PC-9 (cell line): ENCODE results near the gene ZNF440. TPM values are rescaled to one million over a fixed set of nuclear protein-coding genes. Genes with fewer than 3 reads are reported as not detected.

Source experiments
- BruUV-seq: library from RNA; stranded (reverse); fragments of 400-500 nt; replicated peaks from 2 replicates; lab custom pipeline; 2021; lab: Mats Ljungman, UMichigan
- CTCF ChIA-PET: fragments of 300-600 bp; sonication (Branson Sonifier 250); formaldehyde crosslinking; loops from one replicate; lab custom pipeline; 2022; ENCODE audit warnings: antibody characterized with exemption; lab: Charles Lee
- POLR2A ChIA-PET: fragments of 300-600 bp; sonication (Branson Sonifier 250); formaldehyde crosslinking; loops from one replicate; lab custom pipeline; 2022; ENCODE audit warnings: antibody characterized with exemption; ENCODE audit not compliant: unreplicated experiment; lab: Charles Lee
- DNase-seq, 2 experiments: peaks; one replicate each; pipeline versions ENCODE4 v3.0.0 to v3.0.0-alpha.2; 2015 to 2022; ENCODE audit warnings: mixed read lengths in 1 of 2
- H2AFZ ChIP-seq: fragments of 200-600 bp; sonication (generic); 2 replicates; pipeline ENCODE4 v1.8.1; 2017; ENCODE audit warnings: antibody characterized with exemption
- H3F3A ChIP-seq: fragments of 200-600 bp; sonication (generic); 2 replicates; pipeline ENCODE4 v1.8.1; 2017; ENCODE audit warnings: antibody characterized with exemption, mild to moderate bottlenecking, low read depth; ENCODE audit not compliant: insufficient read depth
- H3K27ac ChIP-seq: fragments of 200-600 bp; sonication (generic); 2 replicates; pipeline ENCODE4 v1.6.1; 2016; ENCODE audit warnings: mixed run types
- H3K27me3 ChIP-seq: fragments of 200-600 bp; sonication (generic); 2 replicates; pipeline ENCODE4 v1.6.1; 2016; ENCODE audit warnings: low read depth, mixed run types; ENCODE audit not compliant: insufficient read depth
- H3K36me3 ChIP-seq: fragments of 200-600 bp; sonication (generic); 2 replicates; pipeline ENCODE4 v1.6.1; 2016; ENCODE audit warnings: low read depth, mixed run types
- H3K4me1 ChIP-seq: fragments of 200-600 bp; sonication (generic); replicated peaks from 2 replicates; pipeline ENCODE4 v1.6.1; 2016; ENCODE audit warnings: mixed run types; ENCODE audit not compliant: insufficient read depth
- H3K4me2 ChIP-seq: fragments of 200-600 bp; sonication (generic); 2 replicates; pipeline ENCODE4 v1.6.1; 2017; ENCODE audit warnings: mixed run types
- H3K4me3 ChIP-seq: fragments of 200-600 bp; sonication (generic); 2 replicates; pipeline ENCODE4 v1.6.1; 2016; ENCODE audit warnings: mixed run types
- H3K79me2 ChIP-seq: fragments of 200-600 bp; sonication (generic); 2 replicates; pipeline ENCODE4 v1.6.1; 2017; ENCODE audit warnings: low read depth, mixed run types
- H3K9me2 ChIP-seq: fragments of 200-600 bp; sonication (generic); 2 replicates; pipeline ENCODE4 v1.8.1; 2017; ENCODE audit warnings: mild to moderate bottlenecking; ENCODE audit not compliant: insufficient read depth
- H3K9me3 ChIP-seq: fragments of 200-600 bp; sonication (generic); 2 replicates; pipeline ENCODE4 v1.8.1; 2016; ENCODE audit warnings: low read depth; ENCODE audit not compliant: insufficient read depth
- H4K20me1 ChIP-seq: fragments of 200-600 bp; sonication (generic); 2 replicates; pipeline ENCODE4 v1.8.1; 2017; ENCODE audit not compliant: insufficient read depth
- EZH2 ChIP-seq: fragments of 200-600 bp; sonication (generic); IDR thresholded peaks from 2 replicates; pipeline ENCODE4 v1.8.0; 2017; ENCODE audit warnings: antibody characterized with exemption, low read depth
- intact Hi-C: fragments of 100-400 bp; cut with micrococcal nuclease; formaldehyde crosslinking; loops from one replicate; pipeline ENCODE4 v1.10.0; 2022; ENCODE audit not compliant: unreplicated experiment
- total RNA-seq: library from RNA; stranded (reverse); gene quantifications from 2 replicates; pipeline ENCODE4 v1.2.3, GENCODE V29; 2021
- TF ChIP-seq, protein P1 (sequence below): fragments of 200-600 bp; sonication (generic); conservative IDR thresholded peaks from 2 replicates; pipeline ENCODE4 v1.6.1; 2017; ENCODE audit warnings: mixed run types, antibody characterized with exemption, mild to moderate bottlenecking, moderate library complexity

ZNF440 gene
- total RNA-seq, 1 experiment from 2014 or later: 12.5 TPM

DNA sequence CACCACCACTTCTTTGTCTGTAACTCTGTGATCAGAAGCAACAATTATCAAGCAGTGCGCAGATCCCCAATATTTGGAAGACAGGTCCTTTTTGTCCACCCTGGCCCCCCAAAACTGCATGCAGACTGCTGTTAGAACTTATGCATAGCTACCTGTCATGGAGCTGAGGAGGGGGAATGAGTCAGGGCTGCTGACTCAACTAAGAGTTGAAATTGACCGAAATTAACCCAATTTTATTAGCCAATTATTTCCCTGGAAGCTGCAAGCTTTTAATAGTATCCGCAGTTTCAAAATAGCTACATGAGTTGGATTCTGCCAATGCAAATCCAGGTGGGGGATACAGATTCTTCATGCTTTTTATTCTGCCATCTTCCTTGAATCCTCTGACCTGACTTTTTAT, 29.7 kb upstream of the ZNF440 start:
- Histone ChIP-seq H3K9me3 (peaks cover 43% of the 10 kb centered on the region), H3K4me3 (no peak overlapping the region), H3F3A (no peaks in the 10 kb centered on the region), H3K9me2 (no peaks in the 10 kb centered on the region; the same call in 1 of the 2 replicates), H3K4me1 (0 out of 2 replicates have a peak, but pooled peaks cover 3% of the 10 kb centered on the region), H3K4me2 (peak overlapping the region; percentile 79; the same call in 1 of the 2 replicates), H3K79me2 (no peaks in the 10 kb centered on the region), H4K20me1 (no peaks in the 10 kb centered on the region), H2AFZ (no peak overlapping the region), H3K36me3 (peaks cover 18% of the 10 kb centered on the region), H3K27ac (no peak overlapping the region), H3K27me3 (no peaks in the 10 kb centered on the region)
- intact Hi-C loops: no loop called here
- ChIA-PET CTCF (no interaction called here), POLR2A (no interaction called here)
- no peak for DNase-seq
- no TSS peak for BruUV-seq
- TF ChIP-seq, protein P1, sequence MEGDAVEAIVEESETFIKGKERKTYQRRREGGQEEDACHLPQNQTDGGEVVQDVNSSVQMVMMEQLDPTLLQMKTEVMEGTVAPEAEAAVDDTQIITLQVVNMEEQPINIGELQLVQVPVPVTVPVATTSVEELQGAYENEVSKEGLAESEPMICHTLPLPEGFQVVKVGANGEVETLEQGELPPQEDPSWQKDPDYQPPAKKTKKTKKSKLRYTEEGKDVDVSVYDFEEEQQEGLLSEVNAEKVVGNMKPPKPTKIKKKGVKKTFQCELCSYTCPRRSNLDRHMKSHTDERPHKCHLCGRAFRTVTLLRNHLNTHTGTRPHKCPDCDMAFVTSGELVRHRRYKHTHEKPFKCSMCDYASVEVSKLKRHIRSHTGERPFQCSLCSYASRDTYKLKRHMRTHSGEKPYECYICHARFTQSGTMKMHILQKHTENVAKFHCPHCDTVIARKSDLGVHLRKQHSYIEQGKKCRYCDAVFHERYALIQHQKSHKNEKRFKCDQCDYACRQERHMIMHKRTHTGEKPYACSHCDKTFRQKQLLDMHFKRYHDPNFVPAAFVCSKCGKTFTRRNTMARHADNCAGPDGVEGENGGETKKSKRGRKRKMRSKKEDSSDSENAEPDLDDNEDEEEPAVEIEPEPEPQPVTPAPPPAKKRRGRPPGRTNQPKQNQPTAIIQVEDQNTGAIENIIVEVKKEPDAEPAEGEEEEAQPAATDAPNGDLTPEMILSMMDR: no peak
- no peak for TF ChIP-seq EZH2

DNA sequence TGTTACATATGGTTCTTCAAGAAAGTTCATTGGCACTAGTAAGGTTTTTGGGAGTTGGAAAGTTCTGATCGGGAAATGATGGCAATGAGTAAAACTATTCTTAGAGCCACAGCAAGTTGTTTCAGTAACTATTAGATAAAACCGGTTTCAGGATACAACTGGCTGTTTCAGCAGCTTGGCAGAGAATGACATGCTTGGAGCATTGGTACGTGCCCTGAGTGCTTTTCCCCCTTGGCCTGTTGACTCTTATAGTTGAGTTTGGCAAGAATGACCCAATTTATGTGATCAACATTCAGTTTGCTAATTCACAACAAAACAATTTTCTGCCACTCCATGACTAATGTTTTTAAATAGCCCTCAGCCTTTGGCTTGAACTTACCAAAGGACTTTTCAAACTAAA, 26.5 kb upstream of the ZNF440 start:
- no TSS peak for BruUV-seq
- no peak overlapping the region for H3K4me3 ChIP-seq
- no peaks in the 10 kb centered on the region for H3K9me2 ChIP-seq
- DNase-seq: no peak
- no peak overlapping the region for H2AFZ ChIP-seq
- H3K36me3 ChIP-seq: no peaks in the 10 kb centered on the region
- H3K4me2 ChIP-seq: no peak overlapping the region
- H3K79me2 ChIP-seq: no peaks in the 10 kb centered on the region
- H3F3A ChIP-seq: no peaks in the 10 kb centered on the region
- intact Hi-C loops: no loop called here
- CTCF ChIA-PET: no interaction called here
- 0 out of 2 replicates have a peak, but pooled peaks cover 3% of the 10 kb centered on the region for H3K4me1 ChIP-seq
- H3K9me3 ChIP-seq: peaks cover 11% of the 10 kb centered on the region
- H3K27ac ChIP-seq: no peak overlapping the region
- H4K20me1 ChIP-seq: no peaks in the 10 kb centered on the region
- TF ChIP-seq EZH2: no peak
- TF ChIP-seq, protein P1: no peak
- POLR2A ChIA-PET: no interaction called here
- H3K27me3 ChIP-seq: no peaks in the 10 kb centered on the region

DNA sequence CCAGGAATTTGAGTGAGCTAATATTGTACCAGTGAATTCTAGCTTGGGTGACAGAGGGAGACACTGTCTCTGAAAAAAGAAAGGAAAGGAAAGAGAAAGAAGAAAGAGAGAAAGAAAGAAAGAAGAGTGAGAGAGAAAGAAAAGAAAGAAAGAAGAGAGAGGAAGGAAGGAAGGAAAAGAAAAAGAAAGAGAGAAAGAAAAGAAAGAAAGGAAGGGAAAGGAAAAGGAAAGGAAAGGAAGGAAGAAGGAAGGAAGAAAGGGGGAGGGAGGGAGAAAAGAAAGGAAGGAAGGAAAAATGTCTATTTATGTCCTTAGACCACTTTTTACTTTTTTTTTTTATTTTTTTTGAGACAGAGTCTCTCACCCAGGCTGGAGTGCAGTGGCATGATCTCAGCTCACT, 21.1 kb upstream of the ZNF440 start:
- H3K4me2 ChIP-seq: no peak overlapping the region
- no peaks in the 10 kb centered on the region for H3K4me1 ChIP-seq
- DNase-seq: no peak
- H3K27ac ChIP-seq: no peak overlapping the region
- no peaks in the 10 kb centered on the region for H4K20me1 ChIP-seq
- no peak overlapping the region for H2AFZ ChIP-seq
- peaks cover 4% of the 10 kb centered on the region; the same call in 1 of the 2 replicates for H3F3A ChIP-seq
- H3K9me2 ChIP-seq: no peaks in the 10 kb centered on the region
- H3K36me3 ChIP-seq: no peaks in the 10 kb centered on the region
- H3K27me3 ChIP-seq: no peaks in the 10 kb centered on the region
- no peaks in the 10 kb centered on the region; the same call in 1 of the 2 replicates for H3K9me3 ChIP-seq
- ChIA-PET POLR2A (no interaction called here), CTCF (no interaction called here)
- TF ChIP-seq EZH2: no peak
- TF ChIP-seq, protein P1: no peak
- no peak overlapping the region for H3K4me3 ChIP-seq
- BruUV-seq: no TSS peak
- no peaks in the 10 kb centered on the region for H3K79me2 ChIP-seq
- intact Hi-C loops: no loop called here
